Activated CD8-positive, alpha-beta memory T cell treated with anti-CD3 and anti-CD28 coated beads for 36 hours (primary cell): Measurements from ENCODE around the gene PGP. TPM values are rescaled to one million over a fixed set of nuclear protein-coding genes. Genes with fewer than 3 reads are reported as not detected.

Experiments
- CTCF ChIA-PET: fragments of 350-600 bp; sonication (Branson Sonifier 250); formaldehyde crosslinking; loops from one replicate; lab custom pipeline; 2021; ENCODE audit warnings: antibody characterized with exemption; lab: Charles Lee
- POLR2A ChIA-PET: fragments of 350-600 bp; sonication (Branson Sonifier 250); formaldehyde crosslinking; loops from one replicate; lab custom pipeline; 2021; ENCODE audit warnings: antibody characterized with exemption; lab: Charles Lee
- total RNA-seq, 2 experiments: library from RNA; stranded (reverse); gene quantifications; one replicate each; pipeline ENCODE4 v1.2.3, GENCODE V29; 2021

Gene PGP
- total RNA-seq, 2 experiments from 2014 or later = 31.6 to 32.6 TPM

- ChIA-PET POLR2A (no interaction called here), CTCF (interaction anchor here (2.3 kb wide), 1 partner anchor 13 kb away, joined by 7 read pairs; the partner anchor contains the start of gene ECI1)
Measured at GRCh38 chr16:2238838-2239675, 24.4 kb upstream of the PGP start.

GRCh38 chr16:2238150-2238837 is 23.7 kb upstream of the PGP start:
- POLR2A ChIA-PET = no interaction called here
- CTCF ChIA-PET = interaction anchor here (2.3 kb wide), 1 partner anchor 14 kb away, joined by 7 read pairs; the partner anchor contains the start of gene ECI1

DNA sequence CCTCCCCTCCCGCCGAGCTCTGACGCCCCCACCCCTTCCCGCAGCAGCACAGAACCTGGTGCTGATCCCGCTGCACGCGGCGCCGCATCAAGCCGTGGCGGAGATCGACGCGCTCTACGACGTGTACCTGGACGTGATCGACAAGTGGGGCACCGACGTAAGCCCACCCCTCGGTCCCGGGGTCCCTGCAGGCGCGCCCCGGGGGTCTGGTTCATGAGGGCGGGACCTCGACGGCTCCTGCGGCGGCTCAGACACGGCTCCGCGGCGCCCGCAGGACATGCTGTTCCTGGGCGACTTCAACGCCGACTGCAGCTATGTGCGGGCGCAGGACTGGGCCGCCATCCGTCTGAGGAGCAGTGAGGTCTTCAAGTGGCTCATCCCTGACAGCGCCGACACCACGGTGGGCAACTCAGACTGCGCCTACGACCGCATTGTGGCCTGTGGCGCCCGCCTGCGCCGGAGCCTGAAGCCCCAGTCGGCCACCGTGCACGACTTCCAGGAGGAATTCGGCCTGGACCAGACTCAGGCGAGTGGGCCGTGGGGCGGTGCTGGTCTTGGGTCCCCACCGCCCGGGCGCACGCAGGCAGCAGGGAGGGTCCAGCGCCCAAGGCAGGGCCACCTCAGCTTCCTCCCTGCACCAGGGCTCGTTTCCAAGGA is 23.0 kb upstream of the PGP start:
- ChIA-PET POLR2A (no interaction called here), CTCF (interaction anchor here (2.3 kb wide), 1 partner anchor 14 kb away, joined by 7 read pairs; the partner anchor contains the start of gene ECI1)

DNA sequence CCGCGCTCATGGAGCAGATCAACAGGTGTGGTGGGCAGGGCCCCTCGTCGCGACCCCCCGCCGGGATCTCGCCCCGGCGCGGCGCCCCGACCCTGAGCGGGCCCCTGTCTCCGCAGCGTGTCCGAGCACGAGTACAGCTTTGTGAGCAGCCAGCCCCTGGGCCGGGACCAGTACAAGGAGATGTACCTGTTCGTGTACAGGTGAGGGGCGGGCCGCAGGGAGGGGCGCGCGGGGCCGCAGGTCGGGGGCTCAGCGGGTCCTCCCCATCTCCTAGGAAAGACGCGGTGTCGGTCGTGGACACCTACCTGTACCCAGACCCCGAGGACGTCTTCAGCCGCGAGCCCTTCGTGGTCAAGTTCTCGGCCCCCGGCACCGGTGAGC is 22.5 kb upstream of the PGP start:
- CTCF ChIA-PET = no interaction called here
- POLR2A ChIA-PET = interaction anchor here (1.2 kb wide), 1 partner anchor 14 kb away, joined by 3 read pairs; the partner anchor contains the start of gene ECI1

DNA sequence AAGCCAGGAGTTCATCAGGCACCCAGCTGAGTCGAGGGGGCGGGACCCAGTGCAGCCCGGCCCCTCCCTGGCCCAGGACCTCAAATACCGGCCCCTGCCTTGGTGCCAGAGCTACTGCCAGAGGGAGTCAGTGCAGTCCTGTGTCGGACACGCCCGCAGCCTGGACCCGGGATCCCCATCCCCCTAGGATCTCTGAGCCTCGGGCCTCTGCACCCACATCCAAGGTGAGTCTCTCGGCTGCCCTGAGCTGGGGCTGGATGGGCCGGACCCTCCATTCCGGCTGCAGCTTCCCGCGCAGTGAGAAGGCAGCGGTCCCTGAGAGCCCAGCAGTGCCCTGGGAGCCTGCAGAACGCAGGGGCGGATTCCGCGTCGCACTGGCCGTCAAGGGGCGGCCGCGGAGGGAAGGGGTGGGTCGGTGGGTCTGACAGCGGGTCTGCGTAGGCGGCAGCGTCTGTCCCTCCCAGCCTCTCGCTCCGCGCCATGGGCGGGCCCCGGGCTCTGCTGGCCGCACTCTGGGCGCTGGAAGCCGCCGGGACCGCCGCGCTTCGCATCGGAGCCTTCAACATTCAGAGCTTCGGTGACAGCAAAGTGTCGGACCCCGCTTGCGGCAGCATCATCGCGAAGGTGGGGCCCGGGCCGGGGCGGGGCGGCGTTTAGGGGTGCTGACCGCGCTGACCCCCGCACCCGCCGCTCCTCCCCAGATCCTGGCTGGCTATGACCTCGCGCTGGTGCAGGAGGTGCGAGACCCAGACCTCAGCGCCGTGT is 21.9 kb upstream of the PGP start, which contains the start of gene DNASE1L2:
Gene DNASE1L2, plus strand, starts transcription at position 108 of the 765 bp plus-strand sequence. Its CDS starts 373 bp downstream, at position 481.
- POLR2A ChIA-PET = interaction anchor here (1.2 kb wide), 1 partner anchor 15 kb away, joined by 3 read pairs; the partner anchor contains the start of gene ECI1
- CTCF ChIA-PET = no interaction called here

GRCh38 chr16:2235695-2236336 is 21.2 kb upstream of the PGP start:
- ChIA-PET CTCF (no interaction called here), POLR2A (interaction anchor here (0.6 to 1.2 kb wide), 2 partner anchors 16 to 17 kb away, joined by 3 to 7 read pairs; partner anchors contain the start of gene ECI1)

DNA sequence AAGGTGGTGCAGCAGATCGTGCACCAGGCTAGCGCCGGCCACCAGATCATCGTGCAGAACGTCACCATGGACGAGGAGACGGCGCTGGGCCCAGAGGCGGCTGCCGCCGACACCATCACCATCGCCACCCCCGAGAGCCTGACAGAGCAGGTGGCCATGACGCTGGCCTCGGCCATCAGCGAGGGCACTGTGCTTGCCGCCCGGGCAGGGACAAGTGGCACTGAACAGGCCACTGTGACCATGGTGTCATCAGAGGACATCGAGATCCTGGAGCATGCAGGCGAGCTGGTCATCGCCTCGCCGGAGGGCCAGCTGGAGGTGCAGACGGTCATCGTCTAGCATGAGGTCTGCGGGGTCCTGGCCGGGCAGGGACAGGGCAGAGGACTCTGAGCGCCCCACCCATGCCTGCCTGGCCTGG is 20.6 kb upstream of the PGP start:
- POLR2A ChIA-PET = interaction anchor here (0.6 kb wide), 1 partner anchor 17 kb away, joined by 7 read pairs; no protein-coding TSS in a partner anchor
- CTCF ChIA-PET = no interaction called here

GRCh38 chr16:2234813-2235170 is 20.2 kb upstream of the PGP start:
- ChIA-PET POLR2A (no interaction called here), CTCF (no interaction called here)

- ChIA-PET CTCF (no interaction called here), POLR2A (no interaction called here)
Measured at GRCh38 chr16:2233872-2234812, 19.5 kb upstream of the PGP start.

- ChIA-PET CTCF (no interaction called here), POLR2A (no interaction called here)
Measured at GRCh38 chr16:2233046-2233775, 18.6 kb upstream of the PGP start.

- ChIA-PET POLR2A (no interaction called here), CTCF (no interaction called here)
Measured at GRCh38 chr16:2232094-2232990, 17.7 kb upstream of the PGP start.

DNA sequence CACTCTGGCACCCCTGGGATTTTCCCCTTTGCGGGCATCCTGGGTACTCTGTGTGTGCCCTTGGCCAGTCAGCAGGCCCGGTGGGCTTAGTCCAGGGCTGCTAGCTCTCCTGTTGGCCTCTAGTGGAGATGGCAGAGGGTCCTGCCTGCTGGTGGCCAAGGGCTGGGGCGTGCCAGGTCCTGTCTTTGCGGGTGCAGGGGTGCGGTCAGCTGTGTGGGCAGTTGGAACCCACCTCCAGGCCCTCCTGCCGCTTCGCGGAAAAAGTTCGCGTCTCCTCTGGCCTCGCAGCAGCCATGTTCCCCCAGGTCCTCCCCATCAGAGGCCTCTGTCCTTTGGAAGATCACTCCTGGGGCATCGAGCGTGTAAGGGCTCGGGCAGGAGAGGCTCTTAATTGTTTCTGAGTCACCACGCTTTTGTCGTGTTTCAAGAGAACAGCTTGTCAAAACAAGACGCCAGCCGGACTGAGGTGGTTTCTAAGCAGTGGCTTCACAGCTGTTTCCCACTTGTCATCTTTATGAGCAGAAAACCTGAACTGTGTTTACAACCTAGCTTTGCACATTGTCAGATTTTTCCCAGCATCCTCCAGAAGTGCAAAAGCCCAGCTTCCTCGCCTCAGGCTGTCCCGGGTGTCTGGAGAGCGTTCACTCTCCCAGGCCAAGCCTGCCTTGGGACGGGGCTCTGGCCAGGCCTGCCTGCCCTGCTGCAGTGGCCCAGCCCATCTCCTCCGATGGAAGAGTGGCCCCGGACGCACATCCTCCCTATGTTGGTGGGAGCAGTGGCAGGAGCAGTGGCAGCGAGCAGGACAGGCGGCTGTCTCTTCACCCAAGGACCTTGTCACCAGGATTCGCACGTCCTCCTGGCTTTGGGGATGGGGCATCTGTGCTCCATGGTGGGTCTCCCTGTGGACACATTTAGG is 16.6 kb upstream of the PGP start:
- ChIA-PET POLR2A (no interaction called here), CTCF (no interaction called here)

DNA sequence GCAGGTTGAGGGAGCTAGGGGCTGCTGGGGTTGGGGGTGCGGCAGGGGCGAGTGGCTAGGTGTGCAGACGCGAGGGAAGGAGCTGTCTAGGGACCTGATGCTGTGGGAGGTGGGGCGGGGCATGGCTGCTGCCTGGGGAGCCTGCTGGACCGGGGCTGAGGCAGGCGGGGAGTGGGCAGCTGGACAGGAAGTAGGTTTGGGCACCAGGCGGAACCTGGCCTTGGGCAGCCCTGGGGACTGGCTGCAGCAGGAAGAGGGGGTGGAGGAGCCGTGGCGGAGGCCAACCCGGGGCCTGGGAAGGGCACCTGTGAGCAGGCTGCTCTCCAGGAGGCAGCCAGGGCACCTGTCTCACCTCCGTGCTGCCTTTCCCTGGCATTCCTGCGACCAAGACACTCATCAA is 15.7 kb upstream of the PGP start:
- POLR2A ChIA-PET = no interaction called here
- CTCF ChIA-PET = no interaction called here

DNA sequence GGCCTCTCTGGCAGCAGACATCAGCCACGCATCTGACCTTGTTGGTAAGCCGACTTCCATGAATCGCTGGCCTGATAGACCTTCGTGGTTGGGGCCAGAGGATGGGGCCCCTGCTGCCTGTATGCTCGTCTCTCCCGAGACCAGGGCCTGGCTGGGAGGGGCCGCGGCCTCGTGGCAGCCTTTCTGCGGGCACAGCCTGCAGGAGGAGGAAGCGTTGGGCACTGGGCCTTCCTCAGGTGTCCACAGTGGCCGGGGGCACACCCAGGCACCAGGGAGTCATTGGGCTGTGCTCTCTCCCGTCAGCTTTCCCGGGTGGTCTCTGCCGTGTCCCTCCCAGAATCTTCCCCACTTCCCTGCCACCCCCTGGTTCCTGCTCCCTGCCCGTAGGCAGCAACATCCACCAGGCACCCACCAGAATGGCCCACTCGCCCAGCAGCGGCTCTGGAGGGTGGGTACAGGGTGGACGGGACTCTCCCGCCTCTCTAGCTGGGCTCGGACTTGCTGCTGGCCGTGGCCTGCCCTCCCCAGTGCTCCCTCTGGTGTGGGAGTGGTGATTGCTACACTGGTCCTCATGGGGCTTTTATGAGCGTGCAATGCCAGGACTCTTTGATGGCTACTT is 15.1 kb upstream of the PGP start:
- ChIA-PET CTCF (no interaction called here), POLR2A (no interaction called here)

DNA sequence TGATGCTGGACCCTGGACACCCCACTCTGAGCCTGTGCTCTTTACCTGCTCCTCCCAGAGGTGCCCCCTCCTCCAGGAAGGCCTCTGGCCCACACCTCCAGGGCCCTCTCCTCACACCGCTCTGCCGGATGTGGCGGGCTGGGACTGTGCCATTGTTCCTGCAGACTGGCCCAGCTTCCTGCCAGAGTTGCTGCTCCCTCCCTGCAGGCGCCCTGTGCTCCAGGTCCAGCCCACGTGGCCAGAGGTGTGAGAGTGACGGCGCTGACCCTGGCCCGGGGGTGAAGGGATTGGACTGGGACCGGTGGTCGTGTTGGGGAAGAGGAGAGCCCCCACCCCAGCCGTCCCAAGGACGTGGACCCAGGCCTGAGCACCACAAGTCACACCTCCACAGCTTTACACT is 14.5 kb upstream of the PGP start:
- CTCF ChIA-PET = no interaction called here
- POLR2A ChIA-PET = no interaction called here
